Measurements from ENCODE around the gene EGLN1. TPM values are rescaled to one million over a fixed set of nuclear protein-coding genes. Genes with fewer than 3 reads are reported as not detected.

EGLN1 gene
- total RNA-seq, 1 experiment from 2014 or later = 29.0 TPM

- no TSS peak for BruUV-seq (replicated peaks)
- DNase-seq (ENCODE audit: low read depth, low spot score) = no peak
- Histone ChIP-seq H3K36me3 (ENCODE audit: control insufficient read depth, insufficient read depth, low read length) (no peaks in the 10 kb centered on the region), H3K27me3 (ENCODE audit: control insufficient read depth, insufficient read depth, low read length) (no peaks in the 10 kb centered on the region), H3K4me1 (ENCODE audit: control insufficient read depth, insufficient read depth, low read length) (no peaks in the 10 kb centered on the region), H3K4me3 (ENCODE audit: low read depth in 2 of 2, low read length in 2 of 2) (no peak overlapping the region), H3K9me3 (ENCODE audit: control insufficient read depth, insufficient read depth, low read depth, low read length) (no peaks in the 10 kb centered on the region), H3K27ac (ENCODE audit: low read length) (no peak overlapping the region)
- in situ Hi-C loops (cut with HindIII; ENCODE audit: low pct_unique_long_range_greater_than_20kb, low sequenced_read_pairs) = no loop called here
- intact Hi-C loops (cut with micrococcal nuclease; ENCODE audit: unreplicated experiment) = no loop called here
- no peak for ATAC-seq
- CTCF ChIA-PET = no interaction called here
- no peak for TF ChIP-seq POLR2AphosphoS5 (IDR thresholded peaks at IDR 0.05; ENCODE audit: low read depth, low read length)
- TF ChIP-seq, protein P1, sequence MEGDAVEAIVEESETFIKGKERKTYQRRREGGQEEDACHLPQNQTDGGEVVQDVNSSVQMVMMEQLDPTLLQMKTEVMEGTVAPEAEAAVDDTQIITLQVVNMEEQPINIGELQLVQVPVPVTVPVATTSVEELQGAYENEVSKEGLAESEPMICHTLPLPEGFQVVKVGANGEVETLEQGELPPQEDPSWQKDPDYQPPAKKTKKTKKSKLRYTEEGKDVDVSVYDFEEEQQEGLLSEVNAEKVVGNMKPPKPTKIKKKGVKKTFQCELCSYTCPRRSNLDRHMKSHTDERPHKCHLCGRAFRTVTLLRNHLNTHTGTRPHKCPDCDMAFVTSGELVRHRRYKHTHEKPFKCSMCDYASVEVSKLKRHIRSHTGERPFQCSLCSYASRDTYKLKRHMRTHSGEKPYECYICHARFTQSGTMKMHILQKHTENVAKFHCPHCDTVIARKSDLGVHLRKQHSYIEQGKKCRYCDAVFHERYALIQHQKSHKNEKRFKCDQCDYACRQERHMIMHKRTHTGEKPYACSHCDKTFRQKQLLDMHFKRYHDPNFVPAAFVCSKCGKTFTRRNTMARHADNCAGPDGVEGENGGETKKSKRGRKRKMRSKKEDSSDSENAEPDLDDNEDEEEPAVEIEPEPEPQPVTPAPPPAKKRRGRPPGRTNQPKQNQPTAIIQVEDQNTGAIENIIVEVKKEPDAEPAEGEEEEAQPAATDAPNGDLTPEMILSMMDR (IDR thresholded peaks at IDR 0.05) = no peak
- TF ChIP-seq, protein P2, sequence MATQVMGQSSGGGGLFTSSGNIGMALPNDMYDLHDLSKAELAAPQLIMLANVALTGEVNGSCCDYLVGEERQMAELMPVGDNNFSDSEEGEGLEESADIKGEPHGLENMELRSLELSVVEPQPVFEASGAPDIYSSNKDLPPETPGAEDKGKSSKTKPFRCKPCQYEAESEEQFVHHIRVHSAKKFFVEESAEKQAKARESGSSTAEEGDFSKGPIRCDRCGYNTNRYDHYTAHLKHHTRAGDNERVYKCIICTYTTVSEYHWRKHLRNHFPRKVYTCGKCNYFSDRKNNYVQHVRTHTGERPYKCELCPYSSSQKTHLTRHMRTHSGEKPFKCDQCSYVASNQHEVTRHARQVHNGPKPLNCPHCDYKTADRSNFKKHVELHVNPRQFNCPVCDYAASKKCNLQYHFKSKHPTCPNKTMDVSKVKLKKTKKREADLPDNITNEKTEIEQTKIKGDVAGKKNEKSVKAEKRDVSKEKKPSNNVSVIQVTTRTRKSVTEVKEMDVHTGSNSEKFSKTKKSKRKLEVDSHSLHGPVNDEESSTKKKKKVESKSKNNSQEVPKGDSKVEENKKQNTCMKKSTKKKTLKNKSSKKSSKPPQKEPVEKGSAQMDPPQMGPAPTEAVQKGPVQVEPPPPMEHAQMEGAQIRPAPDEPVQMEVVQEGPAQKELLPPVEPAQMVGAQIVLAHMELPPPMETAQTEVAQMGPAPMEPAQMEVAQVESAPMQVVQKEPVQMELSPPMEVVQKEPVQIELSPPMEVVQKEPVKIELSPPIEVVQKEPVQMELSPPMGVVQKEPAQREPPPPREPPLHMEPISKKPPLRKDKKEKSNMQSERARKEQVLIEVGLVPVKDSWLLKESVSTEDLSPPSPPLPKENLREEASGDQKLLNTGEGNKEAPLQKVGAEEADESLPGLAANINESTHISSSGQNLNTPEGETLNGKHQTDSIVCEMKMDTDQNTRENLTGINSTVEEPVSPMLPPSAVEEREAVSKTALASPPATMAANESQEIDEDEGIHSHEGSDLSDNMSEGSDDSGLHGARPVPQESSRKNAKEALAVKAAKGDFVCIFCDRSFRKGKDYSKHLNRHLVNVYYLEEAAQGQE (IDR thresholded peaks at IDR 0.05; ENCODE audit: insufficient read depth in 1 of 2, low read depth in 2 of 2, low read length in 1 of 2) = no peak
- TF ChIP-seq TCF7L2 (IDR thresholded peaks at IDR 0.05; ENCODE audit: low read depth, low read length) = no peak
- no peak for TF ChIP-seq SIN3A (IDR thresholded peaks at IDR 0.05; ENCODE audit: borderline replicate concordance, insufficient read depth, low read depth, low read length)
- POLR2A ChIA-PET = no interaction called here
These were observed 45.1 kb downstream of the EGLN1 start for GRCh38 chr1:231376875-231377549.

DNA sequence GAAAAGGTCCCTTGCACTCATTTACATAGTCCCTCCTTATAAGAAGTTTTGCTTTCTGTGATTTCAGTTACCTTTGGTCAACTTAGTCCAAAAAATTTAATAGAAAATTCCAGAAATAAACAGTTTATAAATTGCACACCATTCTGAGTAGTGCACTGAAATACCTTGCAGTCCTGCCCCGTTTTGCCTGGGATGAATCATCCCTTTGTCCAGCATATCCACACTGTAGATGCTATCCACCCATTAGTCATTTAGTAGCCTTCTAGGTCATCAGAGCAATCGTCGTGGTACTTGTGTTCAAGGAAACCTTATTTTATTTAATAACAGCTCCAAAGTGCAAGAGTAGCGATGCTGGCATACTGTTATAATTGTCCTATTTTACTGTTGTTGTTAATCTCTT lies 46.0 kb downstream of the EGLN1 start:
- intact Hi-C loops (cut with micrococcal nuclease; ENCODE audit: unreplicated experiment) = no loop called here
- H3K27me3 ChIP-seq (ENCODE audit: control insufficient read depth, insufficient read depth, low read length) = no peaks in the 10 kb centered on the region
- TF ChIP-seq POLR2AphosphoS5 (IDR thresholded peaks at IDR 0.05; ENCODE audit: low read depth, low read length) = no peak
- TF ChIP-seq, protein P1 (IDR thresholded peaks at IDR 0.05) = no peak
- TF ChIP-seq TCF7L2 (IDR thresholded peaks at IDR 0.05; ENCODE audit: low read depth, low read length) = no peak
- TF ChIP-seq SIN3A (IDR thresholded peaks at IDR 0.05; ENCODE audit: borderline replicate concordance, insufficient read depth, low read depth, low read length) = no peak
- TF ChIP-seq, protein P2 (IDR thresholded peaks at IDR 0.05; ENCODE audit: insufficient read depth in 1 of 2, low read depth in 2 of 2, low read length in 1 of 2) = no peak
- ATAC-seq (no peak), DNase-seq (ENCODE audit: low read depth, low spot score) (no peak)
- BruUV-seq (replicated peaks) = no TSS peak
- no peaks in the 10 kb centered on the region for H3K9me3 ChIP-seq (ENCODE audit: control insufficient read depth, insufficient read depth, low read depth, low read length)
- POLR2A ChIA-PET = no interaction called here
- in situ Hi-C loops (cut with HindIII; ENCODE audit: low pct_unique_long_range_greater_than_20kb, low sequenced_read_pairs) = no loop called here
- no peaks in the 10 kb centered on the region for H3K36me3 ChIP-seq (ENCODE audit: control insufficient read depth, insufficient read depth, low read length)
- H3K4me3 ChIP-seq (ENCODE audit: low read depth in 2 of 2, low read length in 2 of 2) = no peak overlapping the region
- H3K4me1 ChIP-seq (ENCODE audit: control insufficient read depth, insufficient read depth, low read length) = no peaks in the 10 kb centered on the region
- CTCF ChIA-PET = no interaction called here
- no peak overlapping the region for H3K27ac ChIP-seq (ENCODE audit: low read length)
